ENCODE results near the gene PRKAG1. TPM values are rescaled to one million over a fixed set of nuclear protein-coding genes. Genes with fewer than 3 reads are reported as not detected.

The PRKAG1 gene
- total RNA-seq, 1 experiment from 2014 or later, result 47.5 TPM

GRCh38 chr12:49025463-49025862, 6.9 kb upstream of the PRKAG1 start:
- Histone ChIP-seq H3K9me3 (ENCODE audit: low read length) (no peaks in the 10 kb centered on the region), H3K9me2 (replicated peaks; ENCODE audit: insufficient read depth, low read length) (no peaks in the 10 kb centered on the region), H3K27ac (ENCODE audit: low read length) (no peak overlapping the region), H3K4me1 (ENCODE audit: low read length) (peaks cover 5% of the 10 kb centered on the region), H3K27me3 (ENCODE audit: low read length) (no peaks in the 10 kb centered on the region), H3K4me3 (ENCODE audit: low read length) (no peak overlapping the region), H3K4me2 (ENCODE audit: low read depth, low read length, poor library complexity, severe bottlenecking) (no peak overlapping the region), H3K36me3 (ENCODE audit: insufficient read depth, low read length) (peaks cover 38% of the 10 kb centered on the region; the same call in 1 of the 2 replicates), H3K9ac (ENCODE audit: low read length) (no peak overlapping the region), H3K79me2 (ENCODE audit: low read length) (no peaks in the 10 kb centered on the region), H4K20me1 (ENCODE audit: insufficient read depth, low read depth, low read length) (0 out of 2 replicates have a peak, but pooled peaks cover 4% of the 10 kb centered on the region), H2AFZ (ENCODE audit: low read length) (no peak overlapping the region)
- no peak for DNase-seq

- H3K9me3 ChIP-seq (ENCODE audit: low read length), result no peaks in the 10 kb centered on the region
- H4K20me1 ChIP-seq (ENCODE audit: insufficient read depth, low read depth, low read length), result 0 out of 2 replicates have a peak, but pooled peaks cover 4% of the 10 kb centered on the region
- no peak overlapping the region for H3K4me2 ChIP-seq (ENCODE audit: low read depth, low read length, poor library complexity, severe bottlenecking)
- H3K9ac ChIP-seq (ENCODE audit: low read length), result no peak overlapping the region
- peaks cover under 1% of the 10 kb centered on the region; the same call in 1 of the 2 replicates for H3K79me2 ChIP-seq (ENCODE audit: low read length)
- H3K27me3 ChIP-seq (ENCODE audit: low read length), result no peaks in the 10 kb centered on the region
- peaks cover 33% of the 10 kb centered on the region; the same call in 1 of the 2 replicates for H3K36me3 ChIP-seq (ENCODE audit: insufficient read depth, low read length)
- H3K4me1 ChIP-seq (ENCODE audit: low read length), result peaks cover 11% of the 10 kb centered on the region
- H3K27ac ChIP-seq (ENCODE audit: low read length), result no peak overlapping the region
- no peak overlapping the region for H3K4me3 ChIP-seq (ENCODE audit: low read length)
- H2AFZ ChIP-seq (ENCODE audit: low read length), result no peak overlapping the region
- DNase-seq, result no peak
- H3K9me2 ChIP-seq (replicated peaks; ENCODE audit: insufficient read depth, low read length), result no peaks in the 10 kb centered on the region
These were observed 6.0 kb upstream of the PRKAG1 start for GRCh38 chr12:49024543-49024942.

- no peak overlapping the region for H3K27ac ChIP-seq (ENCODE audit: low read length)
These were observed 5.2 kb upstream of the PRKAG1 start for GRCh38 chr12:49023812-49024211.

GRCh38 chr12:49022558-49023178, 4.1 kb upstream of the PRKAG1 start:
- Histone ChIP-seq H3K9me3 (ENCODE audit: low read length) (no peaks in the 10 kb centered on the region), H3K79me2 (ENCODE audit: low read length) (peaks cover 8% of the 10 kb centered on the region), H3K36me3 (ENCODE audit: insufficient read depth, low read length) (peaks cover 18% of the 10 kb centered on the region; the same call in 1 of the 2 replicates), H3K27me3 (ENCODE audit: low read length) (no peaks in the 10 kb centered on the region), H2AFZ (ENCODE audit: low read length) (no peak overlapping the region), H3K9ac (ENCODE audit: low read length) (no peak overlapping the region), H3K9me2 (replicated peaks; ENCODE audit: insufficient read depth, low read length) (no peaks in the 10 kb centered on the region), H3K4me3 (ENCODE audit: low read length) (no peak overlapping the region), H3K4me2 (ENCODE audit: low read depth, low read length, poor library complexity, severe bottlenecking) (no peak overlapping the region), H3K4me1 (ENCODE audit: low read length) (peaks cover 20% of the 10 kb centered on the region), H4K20me1 (ENCODE audit: insufficient read depth, low read depth, low read length) (0 out of 2 replicates have a peak, but pooled peaks cover 4% of the 10 kb centered on the region), H3K27ac (ENCODE audit: low read length) (no peak overlapping the region)
- DNase-seq, result no peak

More at GRCh38 chr12:49023812-49024211, 5.2 kb upstream of the PRKAG1 start:
- H3K9ac ChIP-seq (ENCODE audit: low read length), result no peak overlapping the region
- peaks cover 2% of the 10 kb centered on the region; the same call in 1 of the 2 replicates for H3K79me2 ChIP-seq (ENCODE audit: low read length)
- 0 out of 2 replicates have a peak, but pooled peaks cover 4% of the 10 kb centered on the region for H4K20me1 ChIP-seq (ENCODE audit: insufficient read depth, low read depth, low read length)
- H3K4me1 ChIP-seq (ENCODE audit: low read length), result peaks cover 18% of the 10 kb centered on the region
- H3K4me3 ChIP-seq (ENCODE audit: low read length), result no peak overlapping the region
- no peaks in the 10 kb centered on the region for H3K27me3 ChIP-seq (ENCODE audit: low read length)
- no peak for DNase-seq
- no peaks in the 10 kb centered on the region for H3K9me3 ChIP-seq (ENCODE audit: low read length)
- no peak overlapping the region for H2AFZ ChIP-seq (ENCODE audit: low read length)
- no peaks in the 10 kb centered on the region for H3K9me2 ChIP-seq (replicated peaks; ENCODE audit: insufficient read depth, low read length)
- no peak overlapping the region for H3K4me2 ChIP-seq (ENCODE audit: low read depth, low read length, poor library complexity, severe bottlenecking)
- H3K36me3 ChIP-seq (ENCODE audit: insufficient read depth, low read length), result peaks cover 26% of the 10 kb centered on the region; the same call in 1 of the 2 replicates

GRCh38 chr12:49021292-49021915, 2.8 kb upstream of the PRKAG1 start:
- Histone ChIP-seq H2AFZ (ENCODE audit: low read length) (no peak overlapping the region), H3K27me3 (ENCODE audit: low read length) (no peaks in the 10 kb centered on the region), H3K36me3 (ENCODE audit: insufficient read depth, low read length) (peaks cover 17% of the 10 kb centered on the region; the same call in 1 of the 2 replicates), H3K9me2 (replicated peaks; ENCODE audit: insufficient read depth, low read length) (no peaks in the 10 kb centered on the region), H3K4me3 (ENCODE audit: low read length) (no peak overlapping the region), H4K20me1 (ENCODE audit: insufficient read depth, low read depth, low read length) (0 out of 2 replicates have a peak, but pooled peaks cover 4% of the 10 kb centered on the region), H3K4me1 (ENCODE audit: low read length) (peaks cover 28% of the 10 kb centered on the region), H3K4me2 (ENCODE audit: low read depth, low read length, poor library complexity, severe bottlenecking) (no peak overlapping the region), H3K9ac (ENCODE audit: low read length) (no peak overlapping the region), H3K79me2 (ENCODE audit: low read length) (peaks cover 20% of the 10 kb centered on the region), H3K27ac (ENCODE audit: low read length) (no peak overlapping the region), H3K9me3 (ENCODE audit: low read length) (no peaks in the 10 kb centered on the region)
- no peak for DNase-seq

GRCh38 chr12:49020441-49020840, 1.9 kb upstream of the PRKAG1 start:
- Histone ChIP-seq H3K9me3 (ENCODE audit: low read length) (no peaks in the 10 kb centered on the region), H3K27ac (ENCODE audit: low read length) (no peak overlapping the region), H3K4me3 (ENCODE audit: low read length) (no peak overlapping the region), H3K36me3 (ENCODE audit: insufficient read depth, low read length) (peaks cover 12% of the 10 kb centered on the region; the same call in 1 of the 2 replicates), H3K9me2 (replicated peaks; ENCODE audit: insufficient read depth, low read length) (no peaks in the 10 kb centered on the region), H3K4me2 (ENCODE audit: low read depth, low read length, poor library complexity, severe bottlenecking) (no peak overlapping the region), H3K9ac (ENCODE audit: low read length) (no peak overlapping the region), H3K27me3 (ENCODE audit: low read length) (no peaks in the 10 kb centered on the region), H3K79me2 (ENCODE audit: low read length) (peaks cover 27% of the 10 kb centered on the region), H2AFZ (ENCODE audit: low read length) (no peak overlapping the region), H3K4me1 (ENCODE audit: low read length) (peaks cover 28% of the 10 kb centered on the region), H4K20me1 (ENCODE audit: insufficient read depth, low read depth, low read length) (0 out of 2 replicates have a peak, but pooled peaks cover 2% of the 10 kb centered on the region)
- DNase-seq, result no peak

GRCh38 chr12:49019443-49020324, 1.1 kb upstream of the PRKAG1 start:
- peak overlapping the region; percentile 71 for H3K4me3 ChIP-seq (ENCODE audit: low read length)
- peaks cover 6% of the 10 kb centered on the region; the same call in 1 of the 2 replicates for H3K36me3 ChIP-seq (ENCODE audit: insufficient read depth, low read length)
- no peak overlapping the region for H2AFZ ChIP-seq (ENCODE audit: low read length)

More at GRCh38 chr12:49019443-49020324, 1.1 kb upstream of the PRKAG1 start:
- Histone ChIP-seq H3K9ac (ENCODE audit: low read length) (peak overlapping the region; percentile 79), H3K4me1 (ENCODE audit: low read length) (peaks cover 28% of the 10 kb centered on the region), H3K79me2 (ENCODE audit: low read length) (peaks cover 32% of the 10 kb centered on the region), H3K9me3 (ENCODE audit: low read length) (no peaks in the 10 kb centered on the region), H3K9me2 (replicated peaks; ENCODE audit: insufficient read depth, low read length) (no peaks in the 10 kb centered on the region), H3K27me3 (ENCODE audit: low read length) (no peaks in the 10 kb centered on the region), H3K27ac (ENCODE audit: low read length) (peak overlapping the region; percentile 95), H4K20me1 (ENCODE audit: insufficient read depth, low read depth, low read length) (no peaks in the 10 kb centered on the region), H3K4me2 (ENCODE audit: low read depth, low read length, poor library complexity, severe bottlenecking) (peak overlapping the region; percentile 98)
- DNase-seq, result peak; percentile 86

All from Karpas-422 (cell line).